K562 (cell line): ENCODE measurements around the gene AAR2. TPM values are rescaled to one million over a fixed set of nuclear protein-coding genes. Genes with fewer than 3 reads are reported as not detected.

ENCODE experiments used
- ATAC-seq: fragments of 200-7000 bp; cut with Tn5 transposase; 3 replicates; pipeline ENCODE4 v1.9.1; 2020; ENCODE audit warnings: moderate library complexity
- BruUV-seq: library from RNA; stranded (reverse); fragments of 400-500 nt; replicated peaks from 2 replicates; lab custom pipeline; 2021; lab: Mats Ljungman, UMichigan
- CTCF ChIA-PET: fragments of 300-600 bp; formaldehyde crosslinking; extraction: SDS; loops from one replicate; lab custom pipeline; 2021; ENCODE audit warnings: low intra/inter-chr PET ratio; lab: Yijun Ruan, JAX
- POLR2A ChIA-PET: fragments of 300-600, 350-650 bp; sonication (Branson Sonifier 250); formaldehyde crosslinking; extraction: SDS; loops from one replicate; lab custom pipeline; 2021; ENCODE audit warnings: antibody characterized with exemption, inconsistent platforms; lab: Yijun Ruan, JAX
- DNase-seq, 4 experiments: peaks; one replicate each; pipeline versions ENCODE4 v3.0.0 to v3.0.0-alpha.2; 2011 to 2018; ENCODE audit warnings: low spot score in 3 of 4, mixed read lengths in 3 of 4; ENCODE audit errors: extremely low read depth in 1 of 4
- FAIRE-seq: peaks from 2 replicates; lab custom pipeline; 2011; peaks lifted over from hg19 to GRCh38; lab: Jason Lieb, UNC
- H2AFZ ChIP-seq: 2 replicates; pipeline ENCODE4 v1.6.0; 2011; ENCODE audit warnings: low read depth, low read length, control low read depth, inconsistent platforms
- H3K27ac ChIP-seq: fragments of 200-600 bp; 3 replicates; pipeline ENCODE4 v1.8.0; 2011; ENCODE audit warnings: low read depth, mild to moderate bottlenecking, control low read depth, inconsistent platforms, low read length, moderate library complexity, mixed read lengths; ENCODE audit errors: extremely low read depth
- H3K27me3 ChIP-seq, 2 experiments: fragments of 300-600 bp in 1 of 2; 2 replicates in 1 of 2; 3 replicates in 1 of 2; pipeline versions ENCODE4 v1.6.0 to v1.8.0; 2011; ENCODE audit warnings: inconsistent platforms in 2 of 2, low read length in 2 of 2, mild to moderate bottlenecking in 1 of 2, mixed read lengths in 1 of 2, moderate library complexity in 1 of 2; ENCODE audit not compliant: control insufficient read depth in 2 of 2, insufficient read depth in 2 of 2
- H3K36me3 ChIP-seq: fragments of 300-600 bp; 3 replicates; pipeline ENCODE4 v1.8.0; 2011; ENCODE audit warnings: mild to moderate bottlenecking, low read length, inconsistent platforms; ENCODE audit not compliant: control insufficient read depth, insufficient read depth
- H3K4me1 ChIP-seq, 2 experiments: fragments of 200-600 bp in 1 of 2; replicated peaks in 1 of 2; 2 replicates in 1 of 2; 3 replicates in 1 of 2; pipeline versions ENCODE4 v1.5.1 to v1.8.0; 2011; ENCODE audit warnings: inconsistent platforms in 2 of 2, low read length in 2 of 2, mild to moderate bottlenecking in 1 of 2, mixed read lengths in 1 of 2, moderate library complexity in 1 of 2; ENCODE audit not compliant: control insufficient read depth in 2 of 2, insufficient read depth in 2 of 2
- H3K4me2 ChIP-seq: 2 replicates; pipeline ENCODE4 v1.6.1; 2011; ENCODE audit warnings: low read length, control low read depth, inconsistent platforms, mixed read lengths; ENCODE audit not compliant: insufficient read depth
- H3K4me3 ChIP-seq: fragments of 200-600 bp; sonication (generic), shearing (Covaris generic); 2 replicates; pipeline ENCODE4 v1.5.1; 2016; ENCODE audit warnings: control low read depth, inconsistent platforms
- H3K79me2 ChIP-seq: fragments of 200-600 bp; 3 replicates; pipeline ENCODE4 v1.8.0; 2011; ENCODE audit warnings: low read length, inconsistent platforms; ENCODE audit not compliant: control insufficient read depth, insufficient read depth
- H3K9ac ChIP-seq, 2 experiments: 2 replicates each; pipeline versions ENCODE4 v1.6.0 to v1.6.1; 2011; ENCODE audit warnings: low read depth in 2 of 2, low read length in 2 of 2, control low read depth in 1 of 2, inconsistent platforms in 1 of 2, mild to moderate bottlenecking in 1 of 2, mixed read lengths in 1 of 2; ENCODE audit not compliant: insufficient read depth in 1 of 2
- H3K9me1 ChIP-seq: one replicate; pipeline ENCODE4 v1.6.0; 2011; ENCODE audit warnings: inconsistent platforms, mild to moderate bottlenecking, low read length, moderate library complexity; ENCODE audit not compliant: control insufficient read depth, insufficient read depth
- H3K9me3 ChIP-seq: replicated peaks from 2 replicates; pipeline ENCODE4 v1.5.1; 2011; ENCODE audit warnings: low read depth, low read length, inconsistent platforms; ENCODE audit not compliant: control insufficient read depth, insufficient read depth
- H4K20me1 ChIP-seq: replicated peaks from 2 replicates; pipeline ENCODE4 v1.6.1; 2011; ENCODE audit warnings: low read length, inconsistent platforms, mixed read lengths; ENCODE audit not compliant: control insufficient read depth, insufficient read depth
- BCOR ChIP-seq: fragments of 450-650 bp; IDR thresholded peaks from 2 replicates; pipeline ENCODE4 v1.6.1; 2016
- BRD9 ChIP-seq: fragments of 450-650 bp; IDR thresholded peaks from 2 replicates; pipeline ENCODE4 v1.6.1; 2018; ENCODE audit warnings: low read depth; ENCODE audit not compliant: partially characterized antibody
- CBX8 ChIP-seq: fragments of 200-600 bp; sonication (generic); IDR thresholded peaks from 2 replicates; pipeline ENCODE4 v1.6.1; 2012; ENCODE audit warnings: borderline replicate concordance, mixed run types, low read depth, mild to moderate bottlenecking, moderate library complexity, mixed read lengths, low read length, control low read depth, inconsistent platforms; ENCODE audit not compliant: poor library complexity, severe bottlenecking; ENCODE audit errors: extremely low read depth
- KDM1A ChIP-seq, 2 experiments: fragments of 450-650 bp; IDR thresholded peaks; 2 replicates each; pipeline ENCODE4 v1.6.1; 2016; ENCODE audit warnings: mild to moderate bottlenecking in 2 of 2
- PHB ChIP-seq: fragments of 250-450 bp; sonication (Bioruptor Pico); IDR thresholded peaks from 2 replicates; pipeline ENCODE4 v1.5.0; 2021
- RBM25 ChIP-seq: fragments of 200-400 bp; formaldehyde crosslinking; IDR thresholded peaks from 2 replicates; pipeline ENCODE4 v1.6.1; 2018; ENCODE audit warnings: low read length, low read depth, moderate library complexity; ENCODE audit not compliant: severe bottlenecking
- ZFP36 ChIP-seq: fragments of 150-350 bp; IDR thresholded peaks from 2 replicates; pipeline ENCODE4 v1.6.1; 2018; ENCODE audit warnings: low read length, low read depth; ENCODE audit not compliant: partially characterized antibody
- ZNF57 ChIP-seq: fragments of 450-650 bp; formaldehyde crosslinking; IDR thresholded peaks from 2 replicates; pipeline ENCODE4 v1.4.0; 2020; ENCODE audit warnings: mild to moderate bottlenecking, moderate library complexity
- WGBS: fragments of 100-300 bp; shearing (Covaris generic); methylation state at CpG from one replicate; pipeline ENCODE4 v1.1.6; 2016; ENCODE audit warnings: low coverage, mixed read lengths; ENCODE audit not compliant: insufficient coverage; ENCODE audit errors: missing lambda C conversion rate; 5-methylcytosine and 5-hydroxymethylcytosine counted together
- in situ Hi-C: fragments of 300-500 bp; cut with MboI; formaldehyde crosslinking; loops from 4 replicates; pipeline ENCODE4 v1.15.0; 2018; ENCODE audit warnings: inconsistent platforms, mixed read lengths
- intact Hi-C: fragments of 100-400 bp; cut with micrococcal nuclease; formaldehyde crosslinking; loops from 2 replicates; pipeline ENCODE4 v1.14.2; 2022
- polyA plus RNA-seq, 8 experiments: library from polyadenylated mRNA; depleted of rRNA in 4 of 8; stranded (reverse) in 5 of 8; unstranded in 3 of 8; fragments of >200 nt; fragmentation: Nextera tagmentation in 2 of 8; fragmentation: Illumina TruSeq in 1 of 8; extraction: Ambion mirVana in 2 of 8; extraction: Trizol in 1 of 8; gene quantifications; 2 replicates each; pipeline versions ENCODE4 v1.2.1 to v1.2.3, GENCODE V29; 2011 to 2014; ENCODE audit warnings: inconsistent platforms in 1 of 8, missing spikeins in 1 of 8
- total RNA-seq, 7 experiments: library from RNA; depleted of rRNA in 6 of 7; stranded (reverse); fragments of >200 nt in 6 of 7; fragmentation: Illumina TruSeq in 2 of 7; extraction: Trizol in 2 of 7; gene quantifications; 2 replicates each; pipeline versions ENCODE4 v1.2.1 to v1.2.3, GENCODE V29; 2011 to 2021; ENCODE audit warnings: low replicate concordance in 1 of 7

Gene AAR2
- total and polyA plus RNA-seq, 9 of the 15 experiments (the other 6 are each of a cell fraction or from before 2014, with no cell fraction given), result 6.5 to 36.2 (median 24.7) TPM

GRCh38 chr20:36268440-36269342 is 32.4 kb downstream of the AAR2 start:
- CTCF ChIA-PET, result no interaction called here
- Histone ChIP-seq H3K36me3 (no peaks in the 10 kb centered on the region), H3K27me3 (peaks cover 49 to 79% of the 10 kb centered on the region in 2 experiments), H4K20me1 (peaks cover 24% of the 10 kb centered on the region; the same call in 1 of the 2 replicates), H3K4me3 (no peak overlapping the region), H3K9me1 (no peaks in the 10 kb centered on the region), H3K79me2 (no peaks in the 10 kb centered on the region), H3K4me1 (peaks cover 0 to 11% of the 10 kb centered on the region in 2 experiments; a peak in 2 of 5 replicates), H3K4me2 (no peak overlapping the region), H3K9ac (no peak overlapping the region), H3K9me3 (no peaks in the 10 kb centered on the region), H3K27ac (no peak overlapping the region), H2AFZ (no peak overlapping the region)
- intact Hi-C loops (no loop called here), in situ Hi-C loops (no loop called here)
- DNase-seq (no peak), FAIRE-seq (no peak), ATAC-seq (no peak)
- POLR2A ChIA-PET, result interaction anchor here (0.6 kb wide), 1 partner anchor 441 kb away, joined by 3 read pairs; no protein-coding TSS in a partner anchor
- no TSS peak for BruUV-seq
- TF ChIP-seq BRD9 (peak; percentile 57), CBX8 (no peak), BCOR (peak; percentile 78), ZFP36 (peak; percentile 57), RBM25 (peak; percentile 8), ZNF57 (no peak), PHB (no peak), KDM1A (IDR thresholded peaks at IDR 0.05) (0 out of 4 replicates have a peak, but pooled peaks of 1 of the 2 experiments have one; percentile 27)
- WGBS, result 3% methylated on average over 8 of the region's 10 CpGs
